GM12864 (cell line): ENCODE results near the gene PPP1R9A.

Source experiments
- DNase-seq: peaks from one replicate; pipeline ENCODE4 v3.0.0-alpha.2; 2011; ENCODE audit warnings: low read depth
- H3K4me3 ChIP-seq: 2 replicates; pipeline ENCODE4 v1.5.1; 2011; ENCODE audit warnings: mild to moderate bottlenecking, low read depth, low read length, control low read depth
- CTCF ChIP-seq: IDR thresholded peaks from 2 replicates; pipeline ENCODE4 v1.5.1; 2011; ENCODE audit warnings: low read depth, mild to moderate bottlenecking, moderate library complexity, low read length, control low read depth, inconsistent platforms; ENCODE audit errors: missing control alignments

The PPP1R9A gene

GRCh38 chr7:95290166-95290830 is 382.9 kb downstream of the PPP1R9A start:
- no peak for DNase-seq
- no peak overlapping the region for H3K4me3 ChIP-seq
- TF ChIP-seq CTCF, result no peak

DNA sequence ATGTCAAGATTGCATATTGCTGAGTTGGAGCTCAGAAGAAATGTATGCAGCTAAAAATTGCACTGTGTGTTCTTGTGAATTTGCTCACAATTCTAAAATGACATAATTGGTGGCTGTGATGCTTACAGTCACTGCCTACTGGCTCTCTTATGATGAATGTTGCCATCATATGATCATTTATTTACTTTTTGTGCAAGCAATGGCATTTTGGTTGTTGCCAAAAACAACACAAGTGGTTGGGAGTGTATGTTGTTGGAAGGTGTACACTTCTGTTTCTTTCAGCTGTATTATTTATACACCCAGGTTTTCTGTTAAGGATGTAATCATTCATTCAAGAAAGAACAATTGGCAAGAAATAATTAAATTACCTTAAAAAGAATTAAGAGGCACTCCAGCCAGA is 388.0 kb downstream of the PPP1R9A start:
- no peak for DNase-seq
- no peak overlapping the region for H3K4me3 ChIP-seq
- TF ChIP-seq CTCF, result no peak

GRCh38 chr7:95296456-95296855 is 389.1 kb downstream of the PPP1R9A start:
- H3K4me3 ChIP-seq, result no peak overlapping the region
- no peak for TF ChIP-seq CTCF
- no peak for DNase-seq

DNA sequence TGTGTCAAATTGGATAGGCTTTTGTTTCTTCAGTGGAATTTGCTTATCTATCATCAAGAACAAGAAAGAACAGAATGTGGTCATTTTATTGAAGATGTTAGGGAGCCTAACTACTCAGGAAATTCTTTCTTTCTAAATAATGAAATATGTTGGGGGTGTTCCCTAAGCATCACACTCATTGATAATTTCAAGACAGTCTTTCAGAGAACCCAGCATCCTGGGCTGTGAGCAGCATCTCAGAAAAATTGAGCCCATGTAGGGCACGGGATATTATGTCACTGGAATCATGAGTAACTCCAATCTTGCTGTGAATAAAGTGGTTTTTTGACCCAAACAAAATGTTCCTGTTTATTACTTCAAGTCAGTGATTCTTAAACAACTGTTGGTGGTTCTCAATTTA is 389.6 kb downstream of the PPP1R9A start:
- no peak for DNase-seq
- TF ChIP-seq CTCF, result no peak
- no peak overlapping the region for H3K4me3 ChIP-seq

DNA sequence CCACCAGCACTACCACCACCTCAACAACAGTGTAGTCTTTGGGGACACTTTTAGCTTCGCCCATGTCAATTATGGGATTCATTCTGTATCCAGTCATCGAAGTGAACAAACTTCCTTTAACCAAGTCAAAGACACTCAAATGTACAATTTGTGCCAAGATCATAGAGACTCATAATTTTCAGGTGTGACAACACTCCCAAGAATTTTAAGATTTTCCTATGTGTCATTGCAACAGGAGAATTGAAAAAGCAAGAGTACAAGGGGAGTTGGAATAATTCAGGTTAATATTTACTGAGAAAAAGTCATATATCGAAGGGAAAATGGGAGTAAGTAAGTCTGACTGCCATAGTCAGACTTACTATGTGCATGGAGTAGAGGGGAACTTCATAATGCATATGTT is 390.7 kb downstream of the PPP1R9A start:
- no peak overlapping the region for H3K4me3 ChIP-seq
- no peak for TF ChIP-seq CTCF
- no peak for DNase-seq

- no peak for DNase-seq
- TF ChIP-seq CTCF, result no peak
- H3K4me3 ChIP-seq, result no peak overlapping the region
Observed at GRCh38 chr7:95303013-95303905, 395.9 kb downstream of the PPP1R9A start.
